Mesenteric fat pad (tissue), 1 donor: ENCODE data around the gene TYK2. TPM values are rescaled to one million over a fixed set of nuclear protein-coding genes. Genes with fewer than 3 reads are reported as not detected.

Experiments
- DNase-seq: peaks from one replicate; pipeline ENCODE4 v3.0.0-alpha.2; 2020; ENCODE audit warnings: low spot score
- total RNA-seq: library from RNA; stranded (reverse); fragmentation: NEBNext Ultra II Directional; extraction: Animal tissue kit (Norgen Biotek cat#: 25700); gene quantifications from one replicate; pipeline ENCODE4 v1.2.1, GENCODE V29; 2021
- donor health status: DM: yes; HTN: yes; CAD: no.

The TYK2 gene
- total RNA-seq, 1 donor from 2014 or later: 91.5 TPM

GRCh38 chr19:10335352-10335985, 44.9 kb downstream of the TYK2 start:
- DNase-seq: no peak

- DNase-seq: peak; percentile 97
These were observed 45.6 kb downstream of the TYK2 start for GRCh38 chr19:10334588-10335351.

- no peak for DNase-seq
These were observed 46.4 kb downstream of the TYK2 start for GRCh38 chr19:10333758-10334587.

- DNase-seq: peak; percentile 99
These were observed 47.2 kb downstream of the TYK2 start, which contains the start of gene RAVER1 for GRCh38 chr19:10332965-10333757. Gene RAVER1, minus strand, starts transcription at chr19:10333529. Its CDS starts 22 bp downstream, at chr19:10333507.

- no peak for DNase-seq
These were observed 48.0 kb downstream of the TYK2 start for GRCh38 chr19:10332158-10332964.

GRCh38 chr19:10329555-10329954, 50.8 kb downstream of the TYK2 start:
- DNase-seq: no peak

- no peak for DNase-seq
These were observed 51.6 kb downstream of the TYK2 start for GRCh38 chr19:10328558-10329429.

- DNase-seq: no peak
These were observed 52.6 kb downstream of the TYK2 start for GRCh38 chr19:10327793-10328192.

- no peak for DNase-seq
These were observed 54.6 kb downstream of the TYK2 start for GRCh38 chr19:10325732-10326131.

- DNase-seq: no peak
These were observed 58.2 kb downstream of the TYK2 start for GRCh38 chr19:10321874-10322835.

GRCh38 chr19:10321417-10321797, 59.0 kb downstream of the TYK2 start:
- DNase-seq: no peak

GRCh38 chr19:10320602-10321416, 59.6 kb downstream of the TYK2 start:
- DNase-seq: no peak

GRCh38 chr19:10318807-10319682, 61.3 kb downstream of the TYK2 start:
- DNase-seq: peak; percentile 62

- DNase-seq: peak; percentile 73
These were observed 62.4 kb downstream of the TYK2 start for GRCh38 chr19:10317857-10318462.

GRCh38 chr19:10317045-10317856, 63.1 kb downstream of the TYK2 start:
- DNase-seq: peak; percentile 73
